GM23338 (cell line): ENCODE data around the gene PXDN.

ENCODE experiments used
- CREB1 ChIP-seq: fragments of 250-450 bp; sonication (Bioruptor Pico); IDR thresholded peaks from 2 replicates; pipeline ENCODE4 v1.5.0; 2020; ENCODE audit warnings: low read depth, mild to moderate bottlenecking, moderate library complexity
- CTCF ChIP-seq, 2 experiments: fragments of 200-600 bp in 1 of 2; sonication (generic) in 1 of 2; conservative IDR thresholded peaks; 2 replicates each; pipeline versions ENCODE4 v1.5.1 to v1.6.1; 2016 to 2017; ENCODE audit warnings: antibody characterized with exemption in 2 of 2, low read depth in 2 of 2, mild to moderate bottlenecking in 2 of 2, moderate library complexity in 1 of 2
- EZH2 ChIP-seq: fragments of 200-600 bp; sonication (generic); IDR thresholded peaks from one replicate; pipeline ENCODE4 v1.8.0; 2017; ENCODE audit warnings: antibody characterized with exemption, mild to moderate bottlenecking, low read depth; ENCODE audit not compliant: unreplicated experiment
- EZH2phosphoT487 ChIP-seq: fragments of 200-600 bp; sonication (generic); IDR thresholded peaks from one replicate; pipeline ENCODE4 v1.8.1; 2018; ENCODE audit warnings: antibody characterized with exemption; ENCODE audit not compliant: unreplicated experiment
- JUNB ChIP-seq: IDR thresholded peaks from one replicate; pipeline ENCODE4 v1.6.1; 2016; ENCODE audit warnings: antibody characterized with exemption; ENCODE audit not compliant: unreplicated experiment
- POLR2AphosphoS5 ChIP-seq: IDR thresholded peaks from 2 replicates; pipeline ENCODE4 v1.6.1; 2016; ENCODE audit warnings: antibody characterized with exemption, low read depth
- REST ChIP-seq: IDR thresholded peaks from one replicate; pipeline ENCODE4 v1.6.1; 2018; ENCODE audit warnings: antibody characterized with exemption; ENCODE audit not compliant: unreplicated experiment
- STAT1 ChIP-seq: IDR thresholded peaks from one replicate; pipeline ENCODE4 v1.6.1; 2016; ENCODE audit warnings: antibody characterized with exemption; ENCODE audit not compliant: unreplicated experiment
- ZNF114 ChIP-seq: fragments of 250-450 bp; sonication (Bioruptor Pico); IDR thresholded peaks from 2 replicates; pipeline ENCODE4 v1.5.0; 2020; ENCODE audit warnings: mild to moderate bottlenecking, moderate library complexity

DNA sequence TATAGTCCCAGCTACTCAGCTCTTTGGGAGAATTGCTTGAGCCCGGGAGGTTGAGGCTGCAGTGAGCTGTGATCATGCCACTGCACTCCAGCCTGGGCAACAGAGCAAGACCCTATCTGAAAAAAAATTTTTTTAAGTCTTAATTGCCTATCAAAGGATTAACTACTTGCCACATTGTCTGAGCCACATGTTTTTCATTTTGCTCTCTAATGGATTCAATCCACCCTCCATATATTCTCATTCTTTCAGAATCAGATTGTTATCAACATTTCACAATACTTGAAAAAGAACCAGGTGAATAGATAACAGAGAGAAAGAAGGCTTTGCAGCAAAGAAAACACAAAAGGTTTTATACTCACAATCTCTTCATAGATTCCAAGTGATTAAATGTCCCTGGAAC is 61.0 kb downstream of the PXDN start:
- TF ChIP-seq CTCF (conservative IDR thresholded peaks at IDR 0.05; ENCODE audit: low read depth in 2 of 2) (no peak), EZH2 (no peak), POLR2AphosphoS5 (no peak), ZNF114 (no peak), REST (no peak), JUNB (no peak), STAT1 (no peak), CREB1 (CRISPR knock-in tag) (no peak), EZH2phosphoT487 (no peak)
